RKO (cell line): ENCODE results near the gene TNFSF15.

Source experiments
- DNase-seq: peaks from one replicate; pipeline ENCODE4 v3.0.0-alpha.2; 2016; ENCODE audit warnings: low spot score

Gene TNFSF15

GRCh38 chr9:114789006-114789405 is 16.8 kb downstream of the TNFSF15 start:
- no peak for DNase-seq

- no peak for DNase-seq
Measured at GRCh38 chr9:114787781-114788498, 17.9 kb downstream of the TNFSF15 start.

GRCh38 chr9:114787214-114787613 is 18.6 kb downstream of the TNFSF15 start:
- DNase-seq, result no peak

DNA sequence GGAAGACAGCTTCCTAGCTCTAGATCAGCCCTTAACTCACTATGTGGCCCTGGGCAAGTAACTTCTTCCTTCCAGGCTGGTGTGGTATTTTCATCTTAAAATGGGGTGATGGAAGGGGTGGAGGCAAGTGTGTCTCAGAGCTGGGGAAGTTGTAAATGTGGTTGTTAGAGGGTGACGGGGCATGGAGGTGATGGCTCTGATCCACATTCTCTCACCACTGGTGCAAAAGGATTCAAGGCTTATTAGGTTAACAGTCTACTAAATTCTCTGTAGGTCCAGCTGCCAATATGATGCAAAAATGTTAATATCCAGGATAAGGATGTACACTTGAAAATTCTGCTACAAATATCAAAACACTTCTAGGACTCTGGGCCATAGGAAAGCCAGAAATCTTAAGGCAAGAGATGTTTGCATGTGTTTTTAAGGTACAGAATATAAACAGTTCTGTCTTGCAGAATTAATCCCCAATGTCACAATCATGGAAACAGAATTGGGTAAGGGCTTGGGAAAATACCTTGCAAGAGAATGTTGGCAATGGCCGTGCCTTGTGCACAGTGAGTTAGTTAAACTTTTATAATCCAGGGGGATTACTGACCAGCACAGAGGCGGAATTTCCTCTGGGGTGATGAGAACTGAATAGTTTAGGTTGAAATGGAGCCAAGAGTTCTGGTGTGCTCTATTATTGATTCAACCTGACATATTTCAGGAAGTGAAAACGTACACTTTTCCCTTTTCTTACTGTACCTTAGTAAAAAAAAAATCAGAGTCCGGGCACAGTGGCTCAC is 19.8 kb downstream of the TNFSF15 start:
- DNase-seq, result no peak

GRCh38 chr9:114784721-114785279 is 21.0 kb downstream of the TNFSF15 start:
- DNase-seq, result no peak

- no peak for DNase-seq
Measured at GRCh38 chr9:114782586-114782985, 23.3 kb downstream of the TNFSF15 start.

- DNase-seq, result peak; percentile 34
Measured at GRCh38 chr9:114779352-114779845, 26.4 kb downstream of the TNFSF15 start.

DNA sequence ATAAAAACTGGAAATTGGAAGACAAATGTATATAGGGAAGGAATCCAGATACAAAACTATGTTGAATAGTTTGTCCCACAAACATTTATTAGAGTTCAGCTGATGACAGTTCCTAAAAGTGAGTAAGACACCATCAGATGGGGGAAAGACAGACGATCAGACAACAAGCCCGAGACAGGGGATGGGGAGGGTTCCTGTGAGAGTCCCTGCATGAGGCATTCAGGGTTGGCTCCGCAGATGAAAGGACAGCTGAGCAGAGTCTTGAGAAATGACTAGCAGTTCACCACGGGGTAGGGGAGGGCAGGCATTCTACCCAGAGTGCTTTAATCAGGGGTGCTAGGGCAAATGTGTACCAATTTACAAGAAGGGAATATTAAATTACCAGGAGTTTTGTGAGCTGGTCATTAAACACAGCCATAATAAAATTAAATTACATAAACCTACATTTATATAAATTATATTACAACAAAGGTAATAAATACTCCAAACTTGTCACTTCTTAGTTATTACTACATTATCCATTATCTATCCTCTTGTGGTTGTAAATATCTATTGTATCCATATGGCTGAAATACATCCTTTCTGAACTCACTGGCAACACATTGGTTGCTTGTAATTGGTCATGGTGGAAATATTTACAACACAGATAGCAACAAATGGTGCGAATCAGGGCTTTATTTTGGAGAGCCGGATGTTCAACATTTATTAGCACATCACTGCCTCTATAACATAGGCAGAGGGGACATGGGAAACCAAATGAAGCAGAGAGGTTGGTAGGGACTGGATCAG is 27.8 kb downstream of the TNFSF15 start:
- DNase-seq, result no peak

GRCh38 chr9:114776683-114777399 is 29.0 kb downstream of the TNFSF15 start:
- no peak for DNase-seq

GRCh38 chr9:114775981-114776380 is 29.9 kb downstream of the TNFSF15 start:
- no peak for DNase-seq

- DNase-seq, result no peak
Measured at GRCh38 chr9:114775121-114775520, 30.7 kb downstream of the TNFSF15 start.

DNA sequence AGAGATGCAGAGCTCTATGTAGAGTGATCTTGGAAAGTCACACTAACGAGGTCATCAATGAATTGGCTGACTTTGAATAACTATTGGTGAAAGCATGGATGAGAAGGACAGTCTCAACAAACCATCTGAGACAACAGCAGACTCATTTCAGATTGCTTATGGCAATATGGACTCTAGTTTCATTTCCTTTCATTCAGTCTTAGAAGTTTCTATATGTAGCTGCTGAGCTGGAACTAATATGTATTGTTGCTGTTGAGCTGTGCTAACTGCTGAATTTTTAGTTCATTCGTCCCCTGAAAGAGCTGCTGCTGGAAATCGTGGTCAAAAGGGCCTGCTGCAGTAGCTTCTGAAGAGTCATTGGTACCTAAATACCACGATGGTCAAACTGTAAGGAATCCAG is 31.3 kb downstream of the TNFSF15 start:
- no peak for DNase-seq

- no peak for DNase-seq
Measured at GRCh38 chr9:114771889-114772288, 34.0 kb downstream of the TNFSF15 start.

- no peak for DNase-seq
Measured at GRCh38 chr9:114770991-114771390, 34.8 kb downstream of the TNFSF15 start.

GRCh38 chr9:114769624-114770023 is 36.2 kb downstream of the TNFSF15 start:
- no peak for DNase-seq

DNA sequence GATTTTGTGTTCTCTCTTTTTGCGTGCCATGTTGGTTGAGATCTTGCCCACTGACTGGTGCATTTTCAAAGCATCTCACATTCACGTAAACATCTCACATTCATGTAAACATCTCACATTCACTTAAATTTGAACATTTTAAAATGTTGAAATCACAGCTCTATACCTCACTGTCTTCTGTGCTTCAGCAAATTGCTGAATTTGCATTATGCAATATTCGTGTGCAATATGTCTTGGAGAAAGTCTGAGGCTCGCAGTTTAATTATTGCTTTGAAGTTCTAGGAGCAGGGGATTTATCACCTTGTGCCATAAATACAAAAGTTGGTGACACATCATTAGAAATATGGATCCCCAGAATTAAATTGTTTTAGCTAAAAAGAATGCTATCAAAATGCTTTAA is 42.6 kb downstream of the TNFSF15 start:
- no peak for DNase-seq

DNA sequence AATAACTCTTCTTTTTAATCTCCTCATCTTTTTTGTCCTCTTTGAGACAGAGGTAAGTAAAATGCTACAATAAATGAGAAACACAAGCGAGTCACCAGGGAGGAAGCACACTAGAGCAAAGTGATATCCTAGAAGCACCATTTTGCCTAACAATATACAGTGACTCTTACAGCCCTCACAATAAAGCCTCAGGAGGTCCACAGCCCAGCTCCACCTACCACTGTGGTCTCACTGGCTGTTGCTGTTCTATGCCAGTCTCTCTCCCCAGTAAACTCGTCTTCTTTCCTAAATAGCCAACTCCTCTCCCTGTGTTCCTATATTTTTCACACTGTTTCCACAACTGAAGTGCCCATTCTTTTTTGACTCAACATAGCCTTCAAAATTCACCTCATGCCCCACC is 44.3 kb downstream of the TNFSF15 start:
- DNase-seq, result no peak

GRCh38 chr9:114759512-114760341 is 46.1 kb downstream of the TNFSF15 start:
- DNase-seq, result no peak

GRCh38 chr9:114757984-114758383 is 47.9 kb downstream of the TNFSF15 start:
- DNase-seq, result no peak

GRCh38 chr9:114757395-114757794 is 48.4 kb downstream of the TNFSF15 start:
- no peak for DNase-seq

DNA sequence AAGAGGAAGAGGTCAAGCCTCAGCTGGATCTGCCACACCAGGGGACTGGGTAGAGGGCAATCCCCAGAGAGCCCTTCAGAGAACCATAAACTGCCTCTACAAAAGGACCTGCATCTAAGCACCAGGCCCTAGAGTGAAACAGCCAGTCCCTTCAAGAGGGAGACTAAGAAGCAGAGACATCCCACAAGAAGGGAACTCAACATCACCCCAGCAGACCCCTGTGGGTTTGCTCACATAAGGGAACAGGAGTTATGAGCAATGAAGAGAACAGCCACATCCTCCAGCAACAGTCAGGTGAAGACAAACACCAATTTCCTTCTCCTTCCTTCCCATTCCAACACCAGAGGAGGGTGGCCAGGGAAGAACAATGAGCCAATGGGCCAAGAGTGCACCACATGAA is 48.9 kb downstream of the TNFSF15 start:
- DNase-seq, result no peak
